T-helper 2 cell treated with Interferon-gamma antibody and Interleukin-4, amounts not matched to agents 5 μg/mL and 100 μg/mL, for 36 hours (primary cell): Measurements from ENCODE around the gene KCNIP4.

Experiments
- DNase-seq: peaks from one replicate; pipeline ENCODE4 v3.0.0; 2021; ENCODE audit warnings: low spot score
- H3K27ac Mint-ChIP-seq: one replicate; pipeline ENCODE4 v1.8.0; 2021; ENCODE audit warnings: mild to moderate bottlenecking, mixed read lengths
- H3K27me3 Mint-ChIP-seq: one replicate; pipeline ENCODE4 v1.8.0; 2021; ENCODE audit warnings: low read depth, mixed read lengths
- H3K36me3 Mint-ChIP-seq: one replicate; pipeline ENCODE4 v1.8.0; 2021; ENCODE audit warnings: low read depth, mixed read lengths
- H3K4me1 Mint-ChIP-seq: one replicate; pipeline ENCODE4 v1.8.0; 2021; ENCODE audit warnings: low read depth, mixed read lengths
- H3K4me3 Mint-ChIP-seq: one replicate; pipeline ENCODE4 v1.8.0; 2022; ENCODE audit warnings: mild to moderate bottlenecking, moderate library complexity, mixed read lengths
- H3K9me3 Mint-ChIP-seq: one replicate; pipeline ENCODE4 v1.8.0; 2021; ENCODE audit warnings: mixed read lengths

The KCNIP4 gene

DNA sequence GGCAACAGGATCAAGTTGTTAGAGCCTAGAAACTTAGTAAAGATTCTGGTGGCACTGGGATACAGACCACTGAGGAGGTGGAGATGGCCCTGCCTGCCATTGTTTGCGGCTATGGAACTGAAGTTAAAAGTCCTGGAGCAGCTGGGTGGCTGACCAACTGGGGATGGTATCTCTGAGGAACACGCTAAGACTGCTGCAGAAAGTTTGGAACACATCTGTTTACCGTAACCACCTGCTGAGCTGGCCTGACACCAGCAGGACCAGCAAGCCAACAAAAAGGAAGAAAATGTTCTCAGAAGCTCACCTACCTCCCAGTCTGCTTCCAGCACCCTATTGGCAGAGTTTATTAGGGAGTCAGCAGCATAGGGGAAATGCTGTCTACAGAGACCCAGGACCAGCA is 1265.7 kb downstream of the KCNIP4 start:
- Mint-ChIP-seq H3K27ac (no peak overlapping the region), H3K4me1 (no peaks in the 10 kb centered on the region), H3K9me3 (no peaks in the 10 kb centered on the region)

DNA sequence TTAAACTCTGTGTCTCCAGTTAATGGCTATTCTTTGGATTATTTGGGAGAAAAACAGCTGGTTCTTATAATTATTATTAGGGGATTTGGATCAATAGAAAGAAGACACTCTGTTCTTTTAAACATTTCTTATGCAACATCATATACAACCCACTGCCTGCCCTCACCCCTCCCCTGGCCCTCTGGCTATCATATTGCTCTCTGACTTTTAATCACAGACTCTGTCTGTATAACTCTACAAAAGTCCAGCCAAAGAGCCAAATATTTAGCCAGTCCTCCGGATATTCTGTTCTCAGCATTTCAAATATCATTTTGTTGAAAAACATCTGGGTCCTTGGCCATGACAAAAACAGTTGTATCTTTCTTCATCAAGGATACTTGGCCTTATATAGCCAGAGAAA is 1267.3 kb downstream of the KCNIP4 start:
- Mint-ChIP-seq H3K27ac (no peak overlapping the region), H3K4me3 (no peak overlapping the region), H3K9me3 (no peaks in the 10 kb centered on the region), H3K4me1 (no peaks in the 10 kb centered on the region), H3K36me3 (no peaks in the 10 kb centered on the region), H3K27me3 (peaks cover 2% of the 10 kb centered on the region)
- no peak for DNase-seq

More for the DNA sequence above, 1265.7 kb downstream of the KCNIP4 start:
- Mint-ChIP-seq H3K4me3 (no peak overlapping the region), H3K36me3 (no peaks in the 10 kb centered on the region), H3K27me3 (peaks cover 2% of the 10 kb centered on the region)
- DNase-seq = no peak

DNA sequence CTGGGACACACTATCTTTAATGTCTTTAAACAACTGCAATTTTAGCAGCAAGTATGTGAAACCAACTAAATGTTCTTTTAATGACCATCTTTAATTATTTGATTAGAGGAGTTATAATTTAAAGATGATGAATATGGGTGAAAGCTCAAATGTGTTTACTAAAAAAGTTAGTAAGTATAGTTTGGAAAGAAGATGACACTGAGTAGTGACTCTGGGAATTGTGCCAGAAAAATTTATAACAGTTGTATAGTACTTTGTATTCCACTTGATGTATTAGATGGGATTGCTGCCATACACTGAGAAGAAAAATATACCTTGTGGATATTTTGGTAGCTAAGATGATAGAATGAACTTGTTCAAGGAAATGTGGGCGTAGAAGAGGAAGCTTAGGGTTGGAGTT is 1267.8 kb downstream of the KCNIP4 start:
- Mint-ChIP-seq H3K4me3 (no peak overlapping the region), H3K4me1 (no peaks in the 10 kb centered on the region), H3K36me3 (no peaks in the 10 kb centered on the region), H3K27ac (no peak overlapping the region), H3K27me3 (peaks cover 2% of the 10 kb centered on the region), H3K9me3 (no peaks in the 10 kb centered on the region)
- no peak for DNase-seq

DNA sequence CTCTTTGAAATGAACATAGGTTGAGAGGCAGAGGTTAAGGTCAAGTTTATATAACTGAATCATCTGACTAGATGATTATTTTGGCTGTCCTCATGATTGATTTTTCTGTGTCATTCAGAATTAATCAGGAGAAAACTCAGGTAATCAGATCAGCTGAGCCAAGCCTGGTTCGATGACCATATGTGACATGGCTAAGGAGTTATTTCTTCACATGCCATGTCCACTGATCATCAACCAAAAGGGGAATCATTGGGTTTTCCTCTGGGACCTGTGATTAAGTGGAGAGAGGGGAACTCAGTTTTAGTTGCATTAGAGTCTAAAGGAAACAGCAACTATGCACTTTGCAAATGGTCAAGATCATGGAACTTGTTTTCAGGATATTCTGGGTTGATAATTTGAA is 1268.6 kb downstream of the KCNIP4 start:
- Mint-ChIP-seq H3K27me3 (peaks cover 2% of the 10 kb centered on the region), H3K4me3 (no peak overlapping the region), H3K27ac (no peak overlapping the region), H3K4me1 (no peaks in the 10 kb centered on the region), H3K9me3 (no peaks in the 10 kb centered on the region), H3K36me3 (no peaks in the 10 kb centered on the region)
- no peak for DNase-seq
